ENCODE measurements around the gene AGAP3.
A peak's percentile ranks its signal among the peaks of the same experiment; 100 is the strongest.

The AGAP3 gene

GRCh38 chr7:151057989-151058780 is 28.1 kb upstream of the AGAP3 start:
- peak; percentile 100 for DNase-seq (ENCODE audit: low read depth, low spot score)

GRCh38 chr7:151058781-151059366 is 27.4 kb upstream of the AGAP3 start:
- peak; percentile 52 for DNase-seq (ENCODE audit: low read depth, low spot score)

DNA sequence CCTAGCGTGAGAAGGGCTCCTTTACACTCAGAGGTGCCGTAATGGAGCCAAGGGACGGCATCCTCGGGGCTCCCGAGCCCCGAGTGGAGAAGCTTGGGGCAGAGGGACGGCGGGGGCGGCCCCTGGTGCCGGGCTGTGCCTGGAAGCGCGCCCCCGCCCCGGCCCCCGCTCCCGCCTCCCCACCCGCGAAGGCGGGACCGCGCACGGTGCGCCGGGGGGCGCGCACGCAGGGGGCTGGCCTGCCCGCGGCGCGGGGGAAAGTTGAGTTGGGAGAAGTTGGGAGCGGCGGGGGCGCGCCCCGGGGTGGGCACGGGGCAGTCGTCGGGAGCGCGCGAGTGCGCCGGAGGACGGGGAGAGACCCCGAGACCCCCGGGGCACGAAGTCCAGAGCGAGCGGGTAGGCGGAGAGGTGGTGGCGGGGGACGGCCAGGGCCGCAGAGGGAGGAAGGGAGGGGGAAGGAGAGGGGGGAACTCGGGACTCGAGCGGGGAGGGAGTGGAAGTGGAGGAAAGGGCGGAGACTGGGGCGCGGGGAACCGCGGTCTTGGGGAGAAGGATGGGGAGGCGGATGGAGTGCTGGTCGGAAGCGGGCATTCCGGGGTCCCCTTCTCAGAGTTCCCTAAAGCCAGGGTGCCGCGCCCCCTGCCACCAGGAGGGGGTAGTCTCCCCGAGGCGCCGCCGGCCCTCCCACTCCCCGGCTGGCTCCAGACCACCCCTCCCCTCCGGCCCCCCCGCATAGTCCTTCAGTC is 26.7 kb upstream of the AGAP3 start, which contains the start of gene SLC4A2:
Gene SLC4A2, plus strand, starts transcription at position 223 of the 746 bp plus-strand sequence. CDS start 2,399 bp downstream, outside the sequence.
- peak; percentile 93 for DNase-seq (ENCODE audit: low read depth, low spot score)

GRCh38 chr7:151060113-151060415 is 26.2 kb upstream of the AGAP3 start:
- no peak for DNase-seq (ENCODE audit: low read depth, low spot score)

- peak; percentile 68 for DNase-seq (ENCODE audit: low read depth, low spot score)
Observed at GRCh38 chr7:151060416-151061212, 25.7 kb upstream of the AGAP3 start.

DNA sequence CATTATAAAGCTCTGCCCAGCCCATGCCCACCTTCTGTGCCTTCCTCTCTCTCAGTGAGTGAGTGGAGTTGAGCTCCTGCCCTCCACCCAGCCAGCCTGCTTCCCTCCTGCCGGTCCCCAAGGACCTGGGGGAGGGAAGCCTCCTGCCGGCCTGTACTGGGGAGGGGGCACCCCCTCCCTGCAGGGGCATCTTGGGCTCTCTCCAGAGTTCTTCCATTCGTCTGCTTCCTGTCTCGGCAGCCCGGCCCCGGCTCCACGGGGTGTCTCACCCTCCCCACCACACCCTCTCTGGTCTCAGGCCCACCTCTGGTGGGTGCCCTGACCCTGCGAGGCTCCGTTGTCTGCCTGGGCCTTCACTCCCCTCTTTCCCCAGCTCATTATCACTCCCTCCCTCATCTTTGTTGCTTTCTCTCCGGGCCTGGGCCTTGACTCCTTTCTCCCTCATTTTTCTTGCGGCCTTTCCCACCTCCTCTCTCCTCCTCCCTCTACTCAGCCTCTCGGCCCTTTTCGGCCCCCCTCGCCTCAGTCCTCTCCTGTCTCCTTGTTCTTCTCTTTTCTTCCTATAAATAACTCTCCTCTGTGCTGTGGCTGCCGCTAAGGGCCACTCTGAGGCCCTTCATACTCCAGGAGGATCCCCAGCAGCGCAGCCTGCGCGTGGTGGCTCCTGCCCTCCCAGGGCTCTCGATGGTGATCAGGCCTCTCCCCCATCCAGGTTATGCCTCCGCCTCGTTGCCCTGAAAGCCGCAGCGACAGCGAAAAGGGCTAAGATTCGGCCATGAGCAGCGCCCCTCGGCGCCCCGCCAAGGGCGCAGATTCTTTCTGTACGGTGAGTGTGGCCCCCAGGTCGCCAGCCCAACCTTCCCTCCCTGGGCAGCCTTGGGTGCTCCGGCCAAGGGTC is 24.8 kb upstream of the AGAP3 start:
- peak; percentile 34 for DNase-seq (ENCODE audit: low read depth, low spot score)

GRCh38 chr7:151062111-151062398 is 24.2 kb upstream of the AGAP3 start:
- DNase-seq (ENCODE audit: low read depth, low spot score) = no peak

DNA sequence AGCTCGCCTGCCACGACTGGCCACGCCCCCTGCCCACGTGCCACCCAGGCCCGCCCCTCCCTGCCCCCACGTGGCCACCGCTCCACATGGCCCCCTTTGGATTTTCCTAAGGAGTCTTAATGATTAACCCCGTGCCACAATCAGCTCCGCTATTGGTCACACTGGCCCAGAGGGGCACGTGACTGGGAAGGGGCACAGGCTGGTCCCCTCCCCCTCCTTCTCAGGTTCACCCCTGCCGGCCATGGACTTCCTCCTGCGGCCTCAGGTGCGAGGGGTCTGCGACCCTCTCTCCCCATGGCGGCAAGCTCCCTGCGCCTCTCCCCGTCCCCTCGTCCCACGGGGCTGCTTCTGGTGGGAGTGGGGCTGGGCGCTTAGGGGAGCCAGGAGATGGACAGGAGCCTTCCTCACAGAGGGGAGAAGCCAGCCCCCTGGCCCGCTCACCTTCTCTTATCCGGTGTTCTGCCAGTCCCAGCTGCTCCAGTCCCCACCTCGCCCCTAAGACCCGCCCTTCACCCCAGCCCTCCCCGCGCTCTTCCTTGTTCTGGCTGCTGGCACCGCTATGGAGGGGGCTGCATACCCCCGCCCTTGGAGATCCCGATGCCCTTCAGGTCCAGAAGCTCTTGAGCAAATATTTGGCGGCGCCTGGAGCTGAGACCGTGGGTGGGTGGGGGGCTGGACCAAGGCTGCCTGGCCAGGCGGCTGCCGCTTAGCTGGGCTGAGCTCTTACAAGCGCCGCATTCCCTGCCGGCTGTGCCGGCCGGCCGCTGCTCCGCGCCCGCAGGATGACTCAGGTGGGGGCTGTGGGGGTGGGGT is 23.7 kb upstream of the AGAP3 start:
- peak; percentile 90 for DNase-seq (ENCODE audit: low read depth, low spot score)

DNA sequence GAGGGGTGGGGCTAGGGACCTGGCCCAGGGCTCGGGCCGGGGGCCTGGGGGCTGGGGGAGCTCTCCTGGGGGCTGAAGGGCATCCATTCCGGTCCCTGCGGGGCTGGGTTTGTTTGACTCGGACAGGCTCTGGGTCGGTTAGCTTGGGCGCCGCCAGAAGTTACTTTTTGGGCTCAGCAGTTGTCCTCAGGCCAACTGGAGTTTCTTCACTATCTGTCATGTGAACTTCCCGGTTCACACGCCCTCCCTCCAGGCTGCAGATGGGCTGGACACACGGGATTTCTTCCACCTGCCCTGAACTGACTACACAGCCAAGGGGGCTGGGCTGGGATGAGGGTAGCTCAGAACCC is 23.1 kb upstream of the AGAP3 start:
- DNase-seq (ENCODE audit: low read depth, low spot score) = no peak

DNA sequence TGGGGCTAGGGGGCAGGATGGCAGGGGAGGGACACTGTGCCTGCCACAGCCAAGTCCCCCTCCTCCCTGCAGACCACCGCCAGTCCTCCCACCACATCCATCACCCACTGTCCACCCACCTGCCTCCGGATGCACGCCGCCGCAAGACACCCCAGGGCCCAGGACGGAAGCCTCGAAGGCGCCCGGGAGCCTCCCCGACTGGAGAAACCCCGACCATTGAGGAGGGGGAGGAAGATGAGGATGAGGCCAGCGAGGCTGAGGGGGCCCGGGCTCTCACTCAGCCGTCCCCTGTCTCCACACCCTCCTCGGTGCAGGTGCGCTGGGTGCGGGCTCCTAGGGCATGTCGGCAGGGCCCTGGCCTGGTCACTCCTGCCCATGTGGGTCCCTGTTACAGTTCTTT is 21.8 kb upstream of the AGAP3 start:
- DNase-seq (ENCODE audit: low read depth, low spot score) = no peak

GRCh38 chr7:151064993-151065392 is 21.3 kb upstream of the AGAP3 start:
- DNase-seq (ENCODE audit: low read depth, low spot score) = no peak

GRCh38 chr7:151065516-151065915 is 20.8 kb upstream of the AGAP3 start:
- DNase-seq (ENCODE audit: low read depth, low spot score) = no peak

DNA sequence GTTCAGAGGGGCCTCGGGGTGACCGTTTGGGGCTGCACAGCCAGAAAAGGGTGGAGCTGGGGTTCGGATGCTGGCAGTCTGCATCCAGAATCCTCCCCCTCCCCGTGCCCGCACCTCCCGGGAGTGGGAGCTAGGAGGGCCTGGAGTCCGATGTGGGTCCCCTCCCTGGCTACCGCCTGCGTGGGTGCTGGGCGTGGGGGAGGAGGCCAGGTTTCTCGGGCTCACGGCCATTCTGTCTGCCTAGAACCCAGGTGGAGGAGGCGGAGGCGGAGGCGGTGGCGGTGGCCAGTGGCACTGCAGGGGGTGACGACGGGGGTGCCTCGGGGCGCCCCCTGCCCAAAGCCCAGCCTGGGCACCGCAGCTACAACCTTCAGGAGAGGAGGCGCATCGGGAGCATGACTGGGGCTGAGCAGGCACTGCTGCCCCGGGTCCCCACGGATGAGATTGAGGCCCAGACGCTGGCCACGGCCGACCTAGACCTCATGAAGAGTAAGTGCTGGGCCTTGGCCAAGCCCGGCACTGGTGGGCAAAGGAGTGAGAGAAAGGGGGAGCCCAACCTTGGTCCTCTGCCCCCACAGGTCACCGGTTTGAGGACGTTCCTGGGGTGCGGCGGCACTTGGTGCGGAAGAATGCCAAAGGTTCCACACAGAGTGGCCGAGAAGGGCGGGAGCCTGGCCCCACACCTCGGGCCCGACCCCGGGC is 19.9 kb upstream of the AGAP3 start:
- no peak for DNase-seq (ENCODE audit: low read depth, low spot score)

DNA sequence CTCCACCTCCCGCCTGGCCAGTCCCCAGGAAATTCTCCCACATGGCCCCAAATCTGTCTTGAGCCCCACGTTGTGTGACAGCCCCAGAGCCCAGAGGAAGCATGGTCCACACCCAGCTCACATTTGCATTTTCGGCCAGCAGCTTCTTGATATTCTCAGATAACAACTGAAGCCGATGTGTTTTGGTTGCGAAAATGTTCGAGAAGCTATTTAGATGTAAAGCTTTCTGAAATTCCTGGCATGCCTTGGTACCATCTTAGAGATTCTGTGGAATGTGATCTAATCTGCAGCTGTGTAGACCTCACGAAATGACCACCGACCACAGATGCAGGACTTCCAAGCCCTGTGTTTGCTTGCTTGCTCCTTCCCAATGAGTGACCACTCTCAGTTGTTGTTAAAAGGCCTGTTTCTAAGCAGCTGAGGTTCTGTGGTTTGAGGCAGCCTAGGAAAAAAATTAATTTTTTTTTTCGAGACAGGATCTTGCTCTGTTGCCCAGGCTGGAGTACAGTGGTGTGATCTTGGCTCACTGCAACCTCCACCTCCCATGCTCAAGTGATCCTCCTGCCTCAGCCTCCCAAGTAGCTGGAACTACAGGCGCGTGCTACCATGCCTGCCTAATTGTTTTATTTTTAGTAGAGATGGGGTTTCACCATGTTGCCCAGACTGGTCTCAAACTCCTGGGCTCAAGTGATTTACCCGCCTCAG is 18.1 kb upstream of the AGAP3 start:
- DNase-seq (ENCODE audit: low read depth, low spot score) = peak; percentile 84

- no peak for DNase-seq (ENCODE audit: low read depth, low spot score)
Observed at GRCh38 chr7:151069841-151070573, 16.3 kb upstream of the AGAP3 start.

- no peak for DNase-seq (ENCODE audit: low read depth, low spot score)
Observed at GRCh38 chr7:151070574-151070960, 15.7 kb upstream of the AGAP3 start.

DNA sequence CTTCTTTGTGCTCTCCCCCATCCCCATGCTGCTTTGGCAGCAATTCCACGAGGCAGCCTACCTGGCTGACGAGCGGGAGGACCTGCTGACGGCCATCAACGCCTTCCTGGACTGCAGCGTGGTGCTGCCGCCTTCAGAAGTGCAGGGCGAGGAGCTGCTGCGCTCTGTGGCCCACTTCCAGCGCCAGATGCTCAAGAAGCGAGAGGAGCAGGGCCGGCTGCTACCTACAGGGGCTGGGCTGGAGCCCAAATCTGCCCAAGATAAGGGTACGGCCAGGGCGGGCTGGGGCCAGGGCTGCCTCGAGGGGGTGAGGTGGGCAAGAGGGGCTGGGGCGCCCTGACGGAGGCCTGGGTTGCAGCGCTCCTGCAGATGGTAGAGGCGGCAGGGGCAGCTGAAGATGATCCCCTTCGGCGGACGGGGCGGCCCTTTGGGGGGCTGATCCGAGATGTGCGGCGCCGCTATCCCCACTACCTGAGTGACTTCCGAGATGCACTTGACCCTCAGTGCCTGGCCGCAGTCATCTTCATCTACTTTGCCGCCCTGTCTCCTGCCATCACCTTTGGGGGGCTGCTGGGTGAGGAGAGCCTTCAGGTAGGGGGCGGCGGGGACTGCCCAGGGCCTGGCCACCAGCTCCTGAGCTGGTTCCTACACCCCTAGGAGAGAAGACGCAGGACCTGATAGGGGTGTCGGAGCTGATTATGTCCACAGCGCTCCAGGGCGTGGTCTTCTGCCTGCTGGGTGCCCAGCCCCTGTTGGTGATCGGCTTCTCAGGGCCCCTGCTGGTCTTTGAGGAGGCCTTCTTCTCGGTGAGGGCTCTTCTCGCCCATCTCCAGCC is 15.0 kb upstream of the AGAP3 start:
- DNase-seq (ENCODE audit: low read depth, low spot score) = no peak

GRCh38 chr7:151073990-151074389 is 12.3 kb upstream of the AGAP3 start:
- no peak for DNase-seq (ENCODE audit: low read depth, low spot score)

Measured in astrocyte of the hippocampus (primary cell).